Natural killer cell (primary cell): ENCODE data around the gene BROX. TPM values are rescaled to one million over a fixed set of nuclear protein-coding genes. Genes with fewer than 3 reads are reported as not detected.

Source experiments
- ATAC-seq, 3 donors: fragments of 150-1000 bp in 2 of 3; fragments of 200-7000 bp in 1 of 3; cut with Tn5 transposase; 1 replicate in 1 of 3; 2 replicates in 2 of 3; pipeline ENCODE4 v1.10.0; 2021; ENCODE audit warnings: mild to moderate bottlenecking in 2 of 3, moderate library complexity in 2 of 3
- DNase-seq, 2 donors: peaks; one replicate each; pipeline versions ENCODE4 v3.0.0 to v3.0.0-alpha.2; 2013 to 2021; ENCODE audit warnings: mixed read lengths in 1 of 2
- H3K27ac ChIP-seq: one replicate; pipeline ENCODE4 v1.5.1; 2013; ENCODE audit warnings: mild to moderate bottlenecking, low read length
- H3K27me3 ChIP-seq: one replicate; pipeline ENCODE4 v1.6.1; 2013; ENCODE audit warnings: low read length; ENCODE audit not compliant: control insufficient read depth, insufficient read depth
- H3K36me3 ChIP-seq: one replicate; pipeline ENCODE4 v1.6.1; 2013; ENCODE audit warnings: low read length; ENCODE audit not compliant: control insufficient read depth, insufficient read depth
- H3K4me1 ChIP-seq: one replicate; pipeline ENCODE4 v1.6.1; 2013; ENCODE audit warnings: low read length; ENCODE audit not compliant: control insufficient read depth, insufficient read depth
- H3K4me3 ChIP-seq: one replicate; pipeline ENCODE4 v1.5.1; 2013; ENCODE audit warnings: low read length
- H3K9me3 ChIP-seq: one replicate; pipeline ENCODE4 v1.6.1; 2013; ENCODE audit warnings: low read length; ENCODE audit not compliant: control insufficient read depth, insufficient read depth
- H3K27ac Mint-ChIP-seq, 2 donors: one replicate each; pipeline ENCODE4 v1.8.0; 2022; ENCODE audit warnings: mild to moderate bottlenecking in 2 of 2, mixed read lengths in 2 of 2, moderate library complexity in 1 of 2
- H3K27me3 Mint-ChIP-seq, 2 donors: one replicate each; pipeline ENCODE4 v1.8.0; 2022; ENCODE audit warnings: low read depth in 2 of 2, mixed read lengths in 2 of 2
- H3K36me3 Mint-ChIP-seq: one replicate; pipeline ENCODE4 v1.8.0; 2022; ENCODE audit warnings: mixed read lengths
- H3K4me1 Mint-ChIP-seq, 2 donors: one replicate each; pipeline ENCODE4 v1.8.0; 2022; ENCODE audit warnings: mixed read lengths in 2 of 2
- H3K4me3 Mint-ChIP-seq: one replicate; pipeline ENCODE4 v1.8.0; 2022; ENCODE audit warnings: mild to moderate bottlenecking, moderate library complexity, mixed read lengths
- H3K9me3 Mint-ChIP-seq, 2 donors: one replicate each; pipeline ENCODE4 v1.8.0; 2022; ENCODE audit warnings: mixed read lengths in 2 of 2
- WGBS: methylation state at CpG from one replicate; pipeline ENCODE4 v1.1.7; 2013; ENCODE audit warnings: missing lambda C conversion rate; ENCODE audit not compliant: insufficient coverage; 5-methylcytosine and 5-hydroxymethylcytosine counted together
- intact Hi-C: fragments of 100-400 bp; cut with micrococcal nuclease; formaldehyde crosslinking; loops from one replicate; pipeline ENCODE4 v1.14.2; 2022
- total RNA-seq, 4 donors: library from RNA; stranded (reverse); fragments of 120-200 nt in 1 of 4; gene quantifications; one replicate each; pipeline versions ENCODE4 v1.2.3 to v1.2.4, GENCODE V29; 2013 to 2022
- TF ChIP-seq, protein P1 (sequence below): fragments of 200-600 bp; IDR thresholded peaks from one replicate; pipeline ENCODE4 v1.8.0; 2022; ENCODE audit warnings: antibody characterized with exemption

BROX gene
- total RNA-seq, 3 donors from 2014 or later (not counting 1 experiment from before 2014, with no cell fraction given) = 68.3 to 75.2 (median 74.5) TPM

GRCh38 chr1:222704260-222704659, 8.1 kb upstream of the BROX start:
- TF ChIP-seq, protein P1, sequence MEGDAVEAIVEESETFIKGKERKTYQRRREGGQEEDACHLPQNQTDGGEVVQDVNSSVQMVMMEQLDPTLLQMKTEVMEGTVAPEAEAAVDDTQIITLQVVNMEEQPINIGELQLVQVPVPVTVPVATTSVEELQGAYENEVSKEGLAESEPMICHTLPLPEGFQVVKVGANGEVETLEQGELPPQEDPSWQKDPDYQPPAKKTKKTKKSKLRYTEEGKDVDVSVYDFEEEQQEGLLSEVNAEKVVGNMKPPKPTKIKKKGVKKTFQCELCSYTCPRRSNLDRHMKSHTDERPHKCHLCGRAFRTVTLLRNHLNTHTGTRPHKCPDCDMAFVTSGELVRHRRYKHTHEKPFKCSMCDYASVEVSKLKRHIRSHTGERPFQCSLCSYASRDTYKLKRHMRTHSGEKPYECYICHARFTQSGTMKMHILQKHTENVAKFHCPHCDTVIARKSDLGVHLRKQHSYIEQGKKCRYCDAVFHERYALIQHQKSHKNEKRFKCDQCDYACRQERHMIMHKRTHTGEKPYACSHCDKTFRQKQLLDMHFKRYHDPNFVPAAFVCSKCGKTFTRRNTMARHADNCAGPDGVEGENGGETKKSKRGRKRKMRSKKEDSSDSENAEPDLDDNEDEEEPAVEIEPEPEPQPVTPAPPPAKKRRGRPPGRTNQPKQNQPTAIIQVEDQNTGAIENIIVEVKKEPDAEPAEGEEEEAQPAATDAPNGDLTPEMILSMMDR = no peak
- H3K27ac Mint-ChIP-seq = no peak overlapping the region
- H3K9me3 Mint-ChIP-seq = no peaks in the 10 kb centered on the region
- intact Hi-C loops = no loop called here
- H3K36me3 ChIP-seq = peaks cover 28% of the 10 kb centered on the region
- H3K36me3 Mint-ChIP-seq = peaks cover 8% of the 10 kb centered on the region
- H3K4me1 ChIP-seq = no peaks in the 10 kb centered on the region
- no peak overlapping the region for H3K27ac ChIP-seq
- peaks cover 17 to 38% of the 10 kb centered on the region in 2 donors for H3K4me1 Mint-ChIP-seq
- DNase-seq (no peak), ATAC-seq (no peak)
- no CpG with 5 or more reads among the region's 1 CpG for whole genome bisulfite sequencing
- H3K27me3 Mint-ChIP-seq = no peaks in the 10 kb centered on the region
- H3K9me3 ChIP-seq = no peaks in the 10 kb centered on the region
- H3K27me3 ChIP-seq = no peaks in the 10 kb centered on the region
- no peak overlapping the region for H3K4me3 ChIP-seq
- H3K4me3 Mint-ChIP-seq = no peak overlapping the region

- Mint-ChIP-seq H3K36me3 (peaks cover 8% of the 10 kb centered on the region), H3K27ac (no peak overlapping the region)
- WGBS = 50% methylated on average over 2 of the region's 4 CpGs
These were observed 5.5 kb upstream of the BROX start for GRCh38 chr1:222706815-222707214.

DNA sequence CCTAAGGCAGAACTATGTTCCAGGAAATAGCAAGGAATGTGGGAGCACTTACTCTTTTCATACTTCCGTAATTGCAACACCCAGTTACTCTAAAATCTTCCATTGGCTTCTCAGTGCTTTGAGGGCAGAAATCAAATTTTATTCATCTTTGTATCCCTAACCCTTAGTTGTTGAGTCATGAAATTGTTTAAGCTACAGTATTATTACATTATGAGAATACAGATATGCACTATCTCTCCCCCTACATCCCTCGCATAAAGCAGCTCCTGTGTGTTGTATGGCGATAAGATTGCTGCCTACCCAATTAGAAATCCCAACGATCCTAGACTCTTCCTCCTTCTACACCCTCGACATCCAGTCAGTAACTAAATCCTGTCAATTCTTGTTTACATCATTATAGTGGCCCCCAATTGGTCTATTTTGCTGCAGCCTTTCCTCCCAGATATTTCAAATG, 2.6 kb upstream of the BROX start:
- DNase-seq (no peak), ATAC-seq (no peak)
- Histone ChIP-seq H3K27ac (no peak overlapping the region), H3K4me3 (no peak overlapping the region), H3K9me3 (no peaks in the 10 kb centered on the region), H3K27me3 (no peaks in the 10 kb centered on the region), H3K4me1 (peaks cover 10% of the 10 kb centered on the region), H3K36me3 (peaks cover 2% of the 10 kb centered on the region)
- WGBS = 94% methylated on average over 5 of the region's 5 CpGs
- no peak overlapping the region for H3K4me3 Mint-ChIP-seq
- TF ChIP-seq, protein P1 = no peak
- H3K36me3 Mint-ChIP-seq = no peaks in the 10 kb centered on the region
- H3K27me3 Mint-ChIP-seq = no peaks in the 10 kb centered on the region
- intact Hi-C loops = loop anchor here (5.0 to 10.0 kb wide), 2 partner anchors 122 to 245 kb away; partner anchors contain the start of gene TAF1A
- H3K4me1 Mint-ChIP-seq = peaks cover 53 to 62% of the 10 kb centered on the region in 2 donors
- H3K9me3 Mint-ChIP-seq = no peaks in the 10 kb centered on the region
- H3K27ac Mint-ChIP-seq = peak overlapping the region in 1 of 2 donors; percentile 3

More at GRCh38 chr1:222706815-222707214, 5.5 kb upstream of the BROX start:
- H3K4me3 Mint-ChIP-seq = no peak overlapping the region
- DNase-seq = peak in 1 of 2 donors; percentile 14
- no peaks in the 10 kb centered on the region for H3K27me3 ChIP-seq
- H3K4me1 Mint-ChIP-seq = peaks cover 42 to 63% of the 10 kb centered on the region in 2 donors
- H3K36me3 ChIP-seq = peaks cover 14% of the 10 kb centered on the region
- intact Hi-C loops = no loop called here
- peaks cover 2% of the 10 kb centered on the region for H3K4me1 ChIP-seq
- TF ChIP-seq, protein P1 = peak; percentile 13
- H3K9me3 Mint-ChIP-seq = no peaks in the 10 kb centered on the region
- no peaks in the 10 kb centered on the region for H3K27me3 Mint-ChIP-seq
- H3K27ac ChIP-seq = no peak overlapping the region
- H3K9me3 ChIP-seq = no peaks in the 10 kb centered on the region
- no peak for ATAC-seq
- H3K4me3 ChIP-seq = no peak overlapping the region
